ENCODE results near the gene PIAS2.

PIAS2 gene

GRCh38 chr18:46754661-46755292 lies 162.5 kb downstream of the PIAS2 start:
- H3K27ac ChIP-seq (ENCODE audit: insufficient read depth, low read length, poor library complexity, severe bottlenecking): no peak overlapping the region
- DNase-seq: no peak
- no peaks in the 10 kb centered on the region for H3K9me3 ChIP-seq (ENCODE audit: control insufficient read depth, low read length)
- no peak overlapping the region for H3K4me3 ChIP-seq (ENCODE audit: insufficient read depth, low read depth, low read length, poor library complexity, severe bottlenecking)
- peaks cover 17% of the 10 kb centered on the region for H3K27me3 ChIP-seq (replicated peaks; ENCODE audit: control insufficient read depth, insufficient read depth, low read length, poor library complexity, severe bottlenecking)
- H3K4me1 ChIP-seq (ENCODE audit: control insufficient read depth, insufficient read depth, low read length, poor library complexity, severe bottlenecking): peaks cover 6% of the 10 kb centered on the region
- H3K36me3 ChIP-seq (ENCODE audit: control insufficient read depth, insufficient read depth, low read length): no peaks in the 10 kb centered on the region

GRCh38 chr18:46754188-46754587 lies 163.1 kb downstream of the PIAS2 start:
- peaks cover 6% of the 10 kb centered on the region for H3K4me1 ChIP-seq (ENCODE audit: control insufficient read depth, insufficient read depth, low read length, poor library complexity, severe bottlenecking)
- DNase-seq: no peak
- no peaks in the 10 kb centered on the region for H3K36me3 ChIP-seq (ENCODE audit: control insufficient read depth, insufficient read depth, low read length)
- no peak overlapping the region for H3K27ac ChIP-seq (ENCODE audit: insufficient read depth, low read length, poor library complexity, severe bottlenecking)
- peaks cover 11% of the 10 kb centered on the region for H3K27me3 ChIP-seq (replicated peaks; ENCODE audit: control insufficient read depth, insufficient read depth, low read length, poor library complexity, severe bottlenecking)
- H3K9me3 ChIP-seq (ENCODE audit: control insufficient read depth, low read length): no peaks in the 10 kb centered on the region
- H3K4me3 ChIP-seq (ENCODE audit: insufficient read depth, low read depth, low read length, poor library complexity, severe bottlenecking): no peak overlapping the region
